HG03342 (cell line): ENCODE measurements around the gene OSBPL5.

Source experiments
- ATAC-seq: cut with Tn5 transposase; IDR thresholded peaks from one replicate; pipeline ENCODE4 v1.9.1; 2021; ENCODE audit warnings: mild to moderate bottlenecking, moderate library complexity; ENCODE audit not compliant: unreplicated experiment

OSBPL5 gene

DNA sequence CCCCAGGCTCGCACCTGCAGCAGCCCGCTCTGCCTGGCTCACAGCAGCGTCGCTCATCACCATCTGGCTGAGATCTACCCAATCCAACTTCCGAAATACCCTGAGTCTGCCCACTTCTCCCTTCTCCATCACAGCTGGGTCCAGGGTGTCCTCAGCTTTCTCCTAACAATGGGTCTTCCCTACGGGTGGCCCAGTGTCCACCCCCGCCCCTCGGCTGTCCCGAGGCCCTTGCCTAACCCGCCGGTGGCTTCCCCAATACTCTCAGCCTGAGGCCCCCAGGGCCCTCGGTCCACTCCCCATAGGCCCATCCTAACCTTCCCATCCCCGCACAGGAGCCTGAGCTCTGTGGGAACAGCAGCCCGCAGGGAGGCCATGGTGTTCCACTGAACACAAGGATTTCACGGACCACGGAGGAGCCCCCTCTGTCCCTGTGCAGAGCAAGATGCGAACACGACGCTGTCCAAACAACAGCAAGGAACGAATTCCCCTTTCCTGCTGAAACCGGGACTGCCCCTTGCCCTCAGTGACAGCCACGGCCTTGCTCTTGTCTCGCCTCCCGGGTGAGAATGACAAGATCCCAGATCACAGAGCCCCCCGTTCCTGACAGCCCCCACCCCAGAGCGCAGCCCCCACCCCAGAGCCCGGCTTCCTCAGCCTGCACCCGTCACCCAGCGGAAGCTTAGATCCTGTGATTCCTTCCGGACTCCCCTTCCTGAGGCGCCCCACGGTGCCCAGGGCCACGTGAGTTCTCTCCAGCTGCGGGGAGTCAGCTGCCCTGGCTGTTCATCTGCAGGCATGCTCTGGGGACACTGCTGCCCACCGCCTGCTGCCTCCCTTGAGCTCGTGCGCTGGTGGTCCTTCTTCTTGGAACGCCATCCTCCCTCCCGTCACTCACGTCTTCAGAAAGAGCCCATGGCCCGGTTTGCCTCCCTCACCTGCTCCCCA is 59.0 kb downstream of the OSBPL5 start:
- ATAC-seq: no peak

DNA sequence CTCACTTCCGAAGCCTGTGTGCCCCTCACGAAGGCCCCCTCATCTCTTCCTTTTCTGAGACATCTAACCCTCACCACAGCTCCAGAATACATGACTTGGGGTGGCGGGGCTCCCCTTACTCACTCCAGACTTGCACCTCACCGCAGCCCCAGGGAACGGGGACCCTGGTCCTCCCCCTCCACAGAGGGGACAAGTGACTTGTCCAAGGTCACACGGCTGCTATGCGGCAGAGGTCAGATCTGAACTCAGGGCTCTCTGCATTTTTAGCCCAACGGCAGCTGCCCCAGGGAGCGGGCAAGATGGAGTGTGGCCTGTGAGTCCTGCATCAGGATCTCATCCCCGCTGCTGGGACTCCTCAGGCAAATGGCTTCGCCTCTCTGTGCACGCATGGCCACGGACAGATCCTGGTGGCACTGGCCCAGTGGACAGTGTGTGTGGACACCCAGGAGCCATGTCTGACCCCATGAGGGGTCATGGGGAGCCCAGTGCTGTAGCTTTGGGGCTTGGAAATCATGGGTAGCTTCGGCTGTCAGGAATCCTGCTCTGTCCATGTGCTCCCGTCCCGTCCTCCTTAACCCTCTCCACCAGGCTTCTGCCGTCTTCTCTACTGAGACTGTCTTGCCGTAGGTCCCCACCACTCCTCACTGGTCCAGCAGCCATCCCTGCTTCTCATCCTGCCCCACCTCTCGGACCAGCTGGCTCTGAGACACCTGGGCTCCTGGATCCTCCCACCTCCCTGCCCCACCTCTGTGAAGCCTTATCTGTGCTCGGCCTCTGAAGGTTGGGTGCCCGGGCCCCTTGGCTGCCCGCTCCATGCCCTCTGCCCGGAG is 59.9 kb downstream of the OSBPL5 start:
- no peak for ATAC-seq

DNA sequence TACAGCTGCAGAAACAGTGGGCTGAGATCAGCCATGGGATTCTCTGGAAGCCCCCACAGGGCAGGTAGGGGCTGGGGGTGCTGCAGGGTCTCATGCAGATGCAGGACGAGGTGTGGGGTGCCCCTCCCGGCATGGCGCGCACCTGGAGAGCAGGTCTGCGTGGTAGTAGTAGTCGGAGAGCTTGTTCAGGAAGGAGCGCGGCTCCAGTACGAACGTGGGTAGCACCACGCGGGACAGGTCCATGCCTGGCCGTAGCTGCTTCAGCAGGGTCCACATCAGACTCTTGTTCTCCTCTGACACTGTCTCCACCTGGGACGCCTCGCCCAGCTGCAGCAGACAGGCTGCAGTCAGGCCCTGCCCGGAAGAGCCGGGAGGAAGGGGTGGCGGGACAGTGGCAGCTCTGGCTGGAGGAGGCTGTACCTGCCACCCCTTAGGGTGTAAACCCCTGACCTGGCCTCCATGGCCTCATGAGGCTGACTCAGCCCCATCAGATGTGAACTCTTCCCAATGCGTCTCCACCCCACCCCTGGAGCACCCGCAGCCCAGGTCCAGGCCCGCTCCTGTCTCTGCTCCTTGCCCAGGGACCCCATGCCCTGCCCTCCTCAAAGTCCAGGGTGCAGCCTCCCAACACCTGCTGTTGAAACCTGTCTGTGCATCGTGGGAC is 60.9 kb downstream of the OSBPL5 start:
- no peak for ATAC-seq

DNA sequence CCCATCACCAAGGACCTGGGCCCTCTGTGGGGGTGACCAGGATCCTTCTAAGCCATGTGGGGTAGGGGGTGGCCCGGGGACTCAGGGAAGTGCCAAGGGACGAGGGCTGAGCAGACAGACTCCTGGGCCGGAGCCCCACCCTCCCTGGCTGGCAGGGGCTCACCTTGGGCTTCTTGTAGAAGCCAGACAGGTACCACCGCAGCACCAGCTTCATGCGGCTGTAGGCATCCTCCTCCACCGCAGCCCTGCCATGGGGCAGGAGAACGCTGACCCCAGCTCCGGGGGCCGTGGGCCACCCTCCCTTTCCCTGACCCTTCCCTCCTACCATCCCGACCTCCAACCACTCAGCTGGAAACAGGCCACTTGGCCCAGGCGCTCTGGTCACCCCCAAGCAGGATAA is 62.0 kb downstream of the OSBPL5 start:
- no peak for ATAC-seq

DNA sequence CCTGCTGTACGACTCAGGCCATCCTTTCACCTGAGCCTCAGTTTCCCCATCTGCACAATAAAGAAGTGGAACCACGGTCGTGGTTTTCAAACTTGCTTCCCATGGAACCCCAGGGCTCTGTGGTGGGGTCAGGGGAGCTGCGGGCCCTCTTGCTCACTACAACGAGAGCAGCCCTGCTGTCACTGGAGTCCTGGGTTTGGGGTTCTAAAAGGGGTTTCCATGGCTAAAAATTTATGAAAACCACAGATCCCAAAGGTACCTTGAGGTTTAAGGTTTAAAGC is 62.5 kb downstream of the OSBPL5 start:
- ATAC-seq: no peak

GRCh38 chr11:3101921-3102640 is 63.0 kb downstream of the OSBPL5 start:
- no peak for ATAC-seq

GRCh38 chr11:3099178-3099577 is 65.9 kb downstream of the OSBPL5 start:
- no peak for ATAC-seq

DNA sequence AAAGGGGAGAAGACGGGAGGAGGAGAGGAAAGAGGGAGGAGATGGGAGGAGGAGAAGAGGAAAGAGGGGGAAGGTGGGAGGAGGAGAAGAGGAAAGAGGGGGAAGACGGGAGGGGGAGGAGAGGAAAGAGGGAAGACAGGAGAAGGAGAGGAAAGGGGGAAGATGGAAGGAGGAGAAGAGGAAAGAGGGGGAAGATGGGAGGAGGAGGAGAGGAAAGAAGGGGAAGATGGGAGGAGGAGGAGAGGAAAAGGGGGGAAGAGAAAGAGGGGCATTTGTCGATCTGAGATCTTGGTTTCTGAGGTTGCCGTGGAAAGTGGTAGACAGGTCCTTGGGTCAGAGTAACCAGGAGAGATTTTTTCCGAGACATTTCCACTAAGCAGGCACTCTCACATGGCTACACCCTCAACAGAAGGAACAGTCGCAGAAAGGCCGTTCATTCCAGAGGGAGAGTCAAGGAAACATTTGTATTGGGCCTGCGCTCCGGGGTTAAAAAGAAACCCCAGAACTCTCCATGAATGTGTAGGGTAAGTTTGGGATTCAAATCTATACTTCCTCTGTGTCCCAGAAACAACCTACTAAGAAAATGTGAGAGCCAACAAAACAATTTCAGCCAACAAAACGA is 68.1 kb downstream of the OSBPL5 start:
- no peak for ATAC-seq

GRCh38 chr11:3095712-3096361 is 69.3 kb downstream of the OSBPL5 start:
- no peak for ATAC-seq

- ATAC-seq: no peak
Measured at GRCh38 chr11:3094223-3094824, 70.8 kb downstream of the OSBPL5 start.

GRCh38 chr11:3093281-3094191 is 71.6 kb downstream of the OSBPL5 start:
- no peak for ATAC-seq

- ATAC-seq: no peak
Measured at GRCh38 chr11:3092603-3093141, 72.4 kb downstream of the OSBPL5 start.

GRCh38 chr11:3091846-3092602 is 73.1 kb downstream of the OSBPL5 start:
- peak; percentile 71 for ATAC-seq

- ATAC-seq: no peak
Measured at GRCh38 chr11:3091081-3091845, 73.8 kb downstream of the OSBPL5 start.

DNA sequence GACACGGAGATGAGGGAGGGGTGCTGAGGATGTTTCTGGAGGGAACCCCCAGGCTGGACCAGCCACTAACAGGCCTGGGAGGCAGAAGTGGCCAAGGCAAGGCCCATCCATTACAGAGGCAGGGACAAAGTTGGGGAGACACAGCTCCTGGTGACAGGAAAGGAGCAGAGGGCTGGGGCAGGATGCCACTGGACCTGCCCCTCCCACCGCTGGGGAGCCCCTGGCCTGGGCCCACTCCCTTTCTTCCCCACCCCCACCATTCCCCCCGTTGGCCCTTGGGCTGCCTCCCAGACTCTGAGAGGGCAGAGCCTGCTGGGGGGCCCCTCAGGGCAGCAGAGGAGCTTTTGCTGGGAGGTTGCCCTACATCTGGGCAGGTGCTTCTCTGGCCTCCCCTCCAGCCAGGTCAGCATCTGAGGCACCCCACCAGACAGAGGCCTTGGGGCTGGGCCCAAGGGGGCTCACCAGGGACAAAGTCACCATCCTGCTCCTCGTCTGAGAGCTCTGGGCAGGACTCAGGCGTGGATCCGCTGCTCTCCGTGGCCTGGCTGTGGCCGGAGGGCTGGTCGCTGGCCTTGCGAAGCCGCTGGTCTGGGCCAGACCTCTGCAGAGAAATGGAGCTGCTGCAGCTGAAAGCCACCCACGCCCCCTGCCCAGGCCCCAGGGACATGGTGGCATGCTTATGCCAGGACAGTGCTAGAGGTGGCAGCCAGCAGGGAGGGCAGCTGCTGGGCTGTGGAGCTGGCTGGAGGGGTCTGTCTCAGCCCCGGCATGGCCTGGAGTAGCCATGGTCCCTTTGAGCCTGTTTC is 74.8 kb downstream of the OSBPL5 start:
- no peak for ATAC-seq
